Activated CD4-positive, alpha-beta T cell treated with anti-CD3 and anti-CD28 coated beads for 1 hour (primary cell): ENCODE data around the gene DLK2.
"Not testable (repeated sequence)": the region's sequence is repeated elsewhere in the genome, so short reads cannot be mapped to it uniquely, and the experiment has no call there.

Source experiments
- DNase-seq: peaks from one replicate; pipeline ENCODE4 v3.0.0-alpha.2; 2020

DLK2 gene, protein sequence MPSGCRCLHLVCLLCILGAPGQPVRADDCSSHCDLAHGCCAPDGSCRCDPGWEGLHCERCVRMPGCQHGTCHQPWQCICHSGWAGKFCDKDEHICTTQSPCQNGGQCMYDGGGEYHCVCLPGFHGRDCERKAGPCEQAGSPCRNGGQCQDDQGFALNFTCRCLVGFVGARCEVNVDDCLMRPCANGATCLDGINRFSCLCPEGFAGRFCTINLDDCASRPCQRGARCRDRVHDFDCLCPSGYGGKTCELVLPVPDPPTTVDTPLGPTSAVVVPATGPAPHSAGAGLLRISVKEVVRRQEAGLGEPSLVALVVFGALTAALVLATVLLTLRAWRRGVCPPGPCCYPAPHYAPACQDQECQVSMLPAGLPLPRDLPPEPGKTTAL

DNA sequence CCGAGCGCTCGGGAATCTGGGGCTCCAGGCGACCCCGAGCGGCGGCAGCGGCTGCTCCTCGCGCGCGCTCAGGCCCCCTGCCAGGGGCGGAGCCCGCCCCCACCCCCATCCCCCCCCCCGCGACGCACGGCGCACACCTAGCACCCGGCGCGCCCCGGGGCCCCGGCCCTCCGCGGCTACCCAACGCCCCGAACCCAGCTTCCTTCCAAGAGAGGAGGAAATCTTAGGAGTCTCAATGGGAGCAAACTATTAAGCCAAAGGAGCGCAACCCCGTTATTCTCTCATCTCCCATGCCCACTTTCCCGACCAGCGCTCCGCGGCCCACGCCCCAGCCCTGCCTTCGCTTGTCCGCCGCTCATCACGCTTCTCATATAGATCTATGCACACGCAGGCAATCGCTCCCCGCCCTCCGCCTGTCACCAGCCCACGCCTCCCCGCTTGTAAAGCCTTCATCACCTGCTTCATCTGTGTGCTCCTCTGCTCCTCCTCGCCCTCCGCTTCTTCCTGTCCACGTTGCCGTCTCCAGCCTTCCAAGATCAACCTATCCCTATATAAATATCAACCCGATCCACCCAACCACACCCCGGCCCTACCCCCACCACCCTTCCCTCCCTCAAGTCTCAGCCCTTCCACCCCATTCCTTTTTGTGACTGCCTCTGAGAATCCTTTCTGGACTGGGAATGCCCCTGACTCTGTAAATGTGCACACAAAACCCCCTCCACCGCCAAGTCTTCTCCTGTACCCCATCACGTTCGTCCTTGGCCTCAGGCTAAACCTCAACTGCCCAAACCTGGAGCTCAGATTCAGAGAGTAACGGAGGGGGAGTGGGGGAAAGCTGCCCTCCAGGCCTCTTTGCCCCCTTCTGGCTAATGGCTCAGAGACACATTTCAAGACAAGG is at the start of gene DLK2:
DLK2 (minus strand) TSS at position 18 of the 898 bp plus-strand sequence. CDS start 723 bp downstream, outside the sequence.
- peak; percentile 46 for DNase-seq

GRCh38 chr6:43503443-43503842 is 48.1 kb upstream of the DLK2 start:
- DNase-seq = no peak

GRCh38 chr6:43502666-43503065 is 47.3 kb upstream of the DLK2 start:
- no peak for DNase-seq

GRCh38 chr6:43500921-43501320 is 45.6 kb upstream of the DLK2 start:
- no peak for DNase-seq

GRCh38 chr6:43499028-43499815 is 43.9 kb upstream of the DLK2 start:
- DNase-seq = no peak

DNA sequence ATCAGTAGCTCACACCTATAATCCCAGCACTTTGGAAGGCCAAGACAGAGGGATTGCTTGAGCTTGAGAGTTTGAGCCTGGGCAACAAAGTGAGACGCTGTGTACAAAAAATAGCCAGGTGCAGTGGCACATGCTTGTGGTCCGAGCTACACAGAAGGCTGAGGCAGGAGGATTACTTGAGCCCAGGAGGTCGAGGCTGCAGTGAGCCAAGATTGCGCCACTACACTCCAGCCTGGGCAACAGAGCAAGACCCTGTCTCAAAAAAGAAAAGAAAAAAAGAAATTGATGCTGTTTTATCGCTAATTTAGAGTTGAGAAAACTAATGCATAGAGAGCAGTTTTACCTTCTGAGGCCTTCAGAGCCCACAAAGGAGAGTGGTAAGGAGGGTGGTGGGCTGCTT is 42.9 kb upstream of the DLK2 start:
- DNase-seq = not testable (repeated sequence)

DNA sequence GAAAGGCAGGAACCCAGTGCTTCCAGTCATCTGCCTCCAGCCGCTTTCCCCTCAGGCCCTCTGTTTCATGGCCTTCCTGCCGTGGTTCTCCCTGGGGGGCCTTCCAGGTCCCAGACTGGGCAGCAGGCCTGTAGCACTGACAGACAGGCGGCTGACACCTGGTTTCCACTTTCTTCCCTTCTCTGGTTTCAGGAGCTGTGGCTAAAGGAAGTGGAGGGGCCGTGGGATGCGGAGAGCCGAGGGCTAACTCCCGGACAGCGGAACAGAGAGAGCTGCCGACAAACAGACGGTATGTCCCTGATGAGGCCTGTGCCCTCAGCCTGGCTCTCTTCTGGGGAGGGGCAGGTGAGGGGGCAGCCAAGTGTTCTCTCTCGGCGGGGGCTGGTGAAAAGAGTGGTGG is 42.3 kb upstream of the DLK2 start:
- no peak for DNase-seq

GRCh38 chr6:43497129-43497396 is 41.7 kb upstream of the DLK2 start:
- no peak for DNase-seq

DNA sequence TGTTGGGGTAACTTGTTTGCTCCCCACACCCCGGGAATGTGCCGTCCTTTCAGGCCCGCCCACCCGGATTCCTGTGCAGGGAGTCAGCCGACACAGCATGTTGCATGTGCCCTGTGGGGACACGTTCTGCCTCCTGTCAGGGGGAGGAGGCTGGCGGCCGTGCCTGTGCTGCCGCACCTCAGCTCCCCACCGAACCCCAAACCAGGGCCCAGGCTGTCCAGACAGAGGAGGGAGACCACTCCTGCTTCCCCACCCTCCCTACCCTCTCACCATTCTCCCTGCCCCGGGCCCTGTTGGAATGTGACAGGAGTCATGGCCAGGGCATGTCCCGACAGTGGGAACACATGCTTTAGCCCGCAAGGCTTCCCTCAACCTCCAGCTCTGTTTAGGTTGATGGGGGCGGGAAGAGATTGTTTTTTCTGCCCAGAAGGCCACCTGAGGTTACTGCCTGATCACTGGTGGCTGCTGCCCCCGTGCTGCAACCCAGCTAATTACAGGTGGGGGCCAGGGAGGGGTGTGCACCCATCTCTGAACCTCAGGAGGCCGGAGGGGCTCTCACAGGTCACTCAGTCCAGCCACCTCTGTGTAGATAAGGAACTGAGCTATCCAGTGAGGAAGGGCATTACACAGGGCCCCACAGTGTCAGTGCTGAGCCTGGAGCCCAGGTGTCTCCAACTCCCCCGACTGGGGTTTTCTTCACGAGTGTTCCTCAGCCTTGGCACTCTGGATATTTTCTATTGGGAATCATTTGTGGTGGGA is 41.2 kb upstream of the DLK2 start:
- DNase-seq = no peak

DNA sequence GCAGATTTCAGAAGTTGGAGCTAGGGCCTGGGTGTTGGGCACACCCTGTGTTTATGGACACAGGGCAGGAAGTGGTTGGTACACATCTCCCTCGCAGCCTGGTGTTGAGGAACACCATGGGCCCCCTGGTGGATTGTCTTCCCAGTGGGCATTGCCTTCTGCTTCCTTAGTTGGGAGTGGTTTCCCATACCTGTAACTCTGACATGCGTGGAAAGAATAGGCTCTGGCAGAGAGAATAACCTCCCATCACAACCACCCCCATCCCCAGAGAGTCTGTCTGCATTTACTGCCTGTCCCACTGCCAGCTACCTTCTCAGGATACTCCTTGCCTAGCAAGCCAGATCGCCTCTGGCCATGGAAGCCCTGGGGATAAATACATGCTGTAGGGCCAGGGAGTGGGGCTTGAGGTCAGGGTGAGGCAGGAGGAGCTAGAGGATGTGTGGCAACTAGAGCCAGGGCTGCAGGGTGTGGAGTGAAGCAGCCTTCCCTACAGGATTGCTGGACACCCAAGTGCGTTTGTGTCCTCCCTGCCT is 40.1 kb upstream of the DLK2 start:
- DNase-seq = no peak

DNA sequence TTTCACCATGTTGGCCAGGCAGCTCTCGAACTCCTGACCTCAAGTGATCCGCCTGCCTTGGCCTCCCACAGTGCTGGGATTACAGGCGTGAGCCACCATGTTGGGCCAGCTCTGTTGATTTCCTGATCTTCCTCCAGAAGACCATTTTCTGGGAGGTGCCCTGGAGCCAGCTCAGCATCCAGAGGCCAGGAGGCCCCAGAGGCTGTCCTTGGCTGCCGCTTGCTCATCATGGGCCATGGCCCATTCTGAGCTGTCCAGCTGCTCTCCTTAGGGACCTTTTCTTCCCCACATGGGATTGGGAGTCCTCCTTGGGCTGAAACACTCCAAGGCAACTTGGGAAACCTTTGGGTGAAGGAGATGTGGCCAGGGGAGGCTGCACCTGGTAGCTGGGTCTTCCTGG is 39.4 kb upstream of the DLK2 start:
- no peak for DNase-seq

DNA sequence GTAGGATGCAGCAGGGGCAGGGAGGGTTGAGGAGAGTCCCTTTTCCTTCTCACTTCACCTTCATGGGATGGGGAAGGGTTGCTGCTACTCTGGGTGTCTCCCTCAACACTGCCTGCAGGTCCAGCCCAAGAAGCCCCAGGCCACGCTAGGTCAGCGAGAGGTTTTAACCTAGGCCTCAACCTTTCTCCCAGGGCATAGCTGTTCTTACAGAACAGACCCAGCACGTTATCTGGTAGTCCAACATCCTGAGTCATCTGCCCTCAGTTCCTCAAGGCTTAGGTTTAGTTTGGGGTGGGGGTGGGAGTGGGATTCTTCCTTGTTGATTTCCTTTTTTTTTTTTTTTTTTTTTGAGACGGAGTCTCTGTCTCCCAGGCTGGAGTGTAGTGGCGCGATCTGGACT is 39.0 kb upstream of the DLK2 start:
- DNase-seq = no peak

DNA sequence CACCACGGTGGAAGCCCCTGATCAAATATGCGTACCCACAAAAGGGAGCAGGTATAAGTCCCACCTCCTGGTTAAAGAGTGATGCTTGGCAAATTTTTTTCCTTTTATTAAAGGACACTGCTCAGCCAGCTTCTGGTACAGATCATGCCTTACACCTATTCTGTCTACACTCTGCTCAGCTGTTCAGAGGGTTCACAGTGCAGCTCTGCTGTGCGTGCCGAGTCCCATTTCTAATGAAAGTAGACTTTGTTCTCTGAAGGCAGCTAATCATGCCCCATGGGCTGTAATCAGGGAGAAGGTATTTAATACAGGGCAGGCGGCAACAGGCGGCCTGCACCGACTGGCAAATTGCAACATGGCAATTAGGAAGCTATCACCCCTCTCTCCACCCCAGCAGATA is 38.5 kb upstream of the DLK2 start:
- no peak for DNase-seq

- DNase-seq = no peak
Measured at GRCh38 chr6:43493230-43493629, 37.9 kb upstream of the DLK2 start.

- DNase-seq = no peak
Measured at GRCh38 chr6:43492673-43493072, 37.3 kb upstream of the DLK2 start.

GRCh38 chr6:43491750-43492661 is 36.7 kb upstream of the DLK2 start:
- DNase-seq = no peak

DNA sequence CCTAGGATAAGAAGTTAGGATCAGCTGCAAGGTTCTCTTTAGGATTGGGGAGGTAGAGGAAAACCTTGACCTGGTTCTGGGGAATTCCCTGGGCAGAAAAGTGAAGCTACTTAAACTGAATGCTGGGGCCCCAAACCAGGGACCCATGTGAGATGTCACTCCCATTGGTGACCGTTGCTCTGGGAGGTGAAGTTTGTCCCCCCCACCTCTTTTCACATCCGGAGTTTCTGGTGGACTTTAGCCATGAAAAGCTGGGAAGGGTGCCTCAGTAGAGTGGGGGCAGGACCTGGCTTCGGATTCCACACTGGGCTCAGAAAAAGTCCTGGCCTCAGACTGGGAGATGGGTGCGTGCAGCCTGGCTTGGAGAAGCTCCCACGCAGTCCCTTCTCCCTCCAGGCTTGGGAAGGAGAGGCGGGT is 35.2 kb upstream of the DLK2 start:
- no peak for DNase-seq

DNA sequence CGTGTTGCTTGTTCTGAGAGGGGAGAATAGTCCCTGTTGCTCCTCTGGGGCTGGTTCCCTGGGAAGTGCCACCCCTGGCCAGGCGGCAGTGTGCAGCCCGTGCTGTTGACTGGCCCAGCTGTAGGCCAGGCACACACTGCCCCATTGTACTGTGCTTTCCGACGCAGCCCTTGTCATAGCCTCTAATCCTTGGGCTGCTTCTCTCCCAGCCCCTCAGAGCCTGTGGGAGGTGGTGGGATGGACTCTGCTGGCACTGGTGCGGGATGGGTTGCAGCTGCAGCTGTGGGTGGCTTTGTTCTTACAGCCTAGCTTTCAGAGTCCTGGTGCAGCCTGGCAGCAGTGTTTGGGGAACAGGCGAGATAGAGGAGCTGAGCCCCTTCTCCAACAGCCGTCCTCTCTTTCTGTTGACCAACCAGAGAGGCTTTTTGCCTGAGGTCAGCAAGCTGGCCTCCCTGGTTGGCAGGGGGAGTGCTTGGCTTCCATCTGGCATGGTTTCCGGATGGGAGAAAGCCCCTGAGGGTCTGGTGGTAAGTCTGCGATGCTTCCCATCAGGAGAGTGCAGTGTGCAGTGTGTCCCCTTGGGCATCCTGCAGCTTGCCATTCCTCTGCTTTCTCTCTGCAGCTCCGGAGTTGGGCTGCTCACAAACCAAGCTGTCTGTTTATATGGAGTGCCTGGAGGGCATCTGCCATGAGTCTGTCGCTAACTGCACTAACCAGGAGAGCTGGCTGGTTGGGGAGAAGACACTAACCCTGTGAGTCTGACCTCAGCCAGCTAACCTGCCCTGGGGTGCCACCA is 34.1 kb upstream of the DLK2 start:
- DNase-seq = no peak

DNA sequence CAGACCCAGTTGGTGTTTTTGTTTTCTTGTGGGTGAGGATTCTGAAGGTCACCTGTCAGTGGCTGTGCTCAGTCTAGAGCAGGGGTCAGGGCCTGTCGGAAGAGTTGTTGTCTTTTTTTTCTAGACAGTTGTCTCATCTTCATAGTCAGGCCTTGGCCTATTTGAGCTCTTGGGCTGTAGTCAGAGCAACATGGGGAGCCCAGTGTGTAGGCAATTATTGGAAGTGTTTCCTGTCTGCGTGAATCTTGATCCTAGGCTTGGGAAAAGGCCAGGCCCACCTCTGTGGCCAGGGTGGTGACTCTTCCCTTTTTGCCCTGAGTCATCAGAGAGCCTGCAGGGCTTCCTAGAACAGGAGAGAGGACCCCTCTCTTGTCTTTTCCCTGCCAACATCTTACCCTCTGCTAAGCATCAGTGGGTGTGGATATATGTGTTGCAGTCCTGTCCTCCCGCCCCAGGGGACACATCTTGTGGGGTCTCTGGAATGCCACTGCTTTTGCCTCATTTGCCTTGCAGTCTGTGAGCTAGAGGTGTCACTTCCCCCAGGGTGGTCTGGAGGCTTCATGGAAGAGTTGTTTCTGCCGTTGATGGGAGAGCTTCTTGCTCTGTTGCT is 33.4 kb upstream of the DLK2 start:
- DNase-seq = no peak
